HepG2 (cell line): ENCODE results near the gene GLOD4. TPM values are rescaled to one million over a fixed set of nuclear protein-coding genes. Genes with fewer than 3 reads are reported as not detected.
A peak's percentile ranks its signal among the peaks of the same experiment; 100 is the strongest.

Experiments
- ATAC-seq: fragments of 200-7000 bp; cut with Tn5 transposase; 3 replicates; pipeline ENCODE4 v1.9.1; 2020; ENCODE audit warnings: mild to moderate bottlenecking, moderate library complexity
- BruUV-seq: library from RNA; stranded (reverse); fragments of 400-500 nt; replicated peaks from 2 replicates; lab custom pipeline; 2021; lab: Mats Ljungman, UMichigan
- CTCF ChIA-PET: fragments of 300-600 bp; formaldehyde crosslinking; extraction: SDS; loops from one replicate; lab custom pipeline; 2021; ENCODE audit warnings: low total read pairs, inconsistent platforms, low intra/inter-chr PET ratio; lab: Yijun Ruan, JAX
- POLR2A ChIA-PET: fragments of 350-600 bp; sonication (Branson Sonifier 250); formaldehyde crosslinking; loops from one replicate; lab custom pipeline; 2020; ENCODE audit warnings: antibody characterized with exemption, inconsistent platforms; lab: Yijun Ruan, JAX
- DNase-seq: peaks from one replicate; pipeline ENCODE4 v3.0.0-alpha.2; 2015; ENCODE audit warnings: low spot score
- FAIRE-seq: peaks from 3 replicates; lab custom pipeline; 2011; peaks lifted over from hg19 to GRCh38; lab: Jason Lieb, UNC
- H2AFZ ChIP-seq: one replicate; pipeline ENCODE4 v1.6.1; 2011; ENCODE audit warnings: low read length, inconsistent platforms
- H3K27ac ChIP-seq: fragments of 300-600 bp; 3 replicates; pipeline ENCODE4 v1.8.0; 2011; ENCODE audit warnings: mixed run types, mild to moderate bottlenecking, mixed read lengths, low read length, inconsistent platforms; ENCODE audit not compliant: insufficient read depth; ENCODE audit errors: extremely low read length
- H3K27me3 ChIP-seq, 2 experiments: fragments of 200-600 bp in 1 of 2; 2 replicates in 1 of 2; 3 replicates in 1 of 2; pipeline versions ENCODE4 v1.6.0 to v1.8.0; 2011; ENCODE audit warnings: low read length in 2 of 2, mild to moderate bottlenecking in 2 of 2, moderate library complexity in 2 of 2, inconsistent platforms in 1 of 2; ENCODE audit not compliant: insufficient read depth in 2 of 2, control insufficient read depth in 1 of 2
- H3K36me3 ChIP-seq, 2 experiments: fragments of 200-600 bp in 1 of 2; replicated peaks in 1 of 2; 2 replicates in 1 of 2; 3 replicates in 1 of 2; pipeline versions ENCODE4 v1.5.1 to v1.8.0; 2011; ENCODE audit warnings: low read length in 2 of 2, inconsistent platforms in 1 of 2; ENCODE audit not compliant: insufficient read depth in 2 of 2, control insufficient read depth in 1 of 2
- H3K4me1 ChIP-seq: 2 replicates; pipeline ENCODE4 v1.5.1; 2012; ENCODE audit warnings: low read length, inconsistent platforms; ENCODE audit not compliant: insufficient read depth
- H3K4me2 ChIP-seq: 2 replicates; pipeline ENCODE4 v1.6.0; 2011; ENCODE audit warnings: low read depth, low read length, inconsistent platforms
- H3K4me3 ChIP-seq, 3 experiments: fragments of 200-600 bp in 1 of 3; sonication (generic), shearing (Covaris generic) in 1 of 3; replicated peaks in 1 of 3; 2 replicates each; pipeline ENCODE4 v1.5.1; 2011 to 2016; ENCODE audit warnings: low read length in 3 of 3, inconsistent platforms in 2 of 3, low read depth in 2 of 3, mild to moderate bottlenecking in 2 of 3, control low read depth in 1 of 3, mixed read lengths in 1 of 3; ENCODE audit not compliant: insufficient read depth in 1 of 3
- H3K79me2 ChIP-seq: one replicate; pipeline ENCODE4 v1.6.1; 2011; ENCODE audit warnings: low read length, inconsistent platforms; ENCODE audit not compliant: insufficient read depth
- H3K9ac ChIP-seq: 2 replicates; pipeline ENCODE4 v1.6.0; 2011; ENCODE audit warnings: mild to moderate bottlenecking, low read depth, low read length, inconsistent platforms; ENCODE audit not compliant: insufficient read depth
- H3K9me3 ChIP-seq: 2 replicates; pipeline ENCODE4 v1.5.1; 2012; ENCODE audit warnings: mild to moderate bottlenecking, low read length
- H4K20me1 ChIP-seq: 2 replicates; pipeline ENCODE4 v1.6.0; 2011; ENCODE audit warnings: inconsistent platforms, mild to moderate bottlenecking, low read length, moderate library complexity; ENCODE audit not compliant: insufficient read depth
- GZF1 ChIP-seq: sonication (generic); formaldehyde crosslinking; IDR thresholded peaks from 2 replicates; pipeline ENCODE4 v1.5.1; 2020; ENCODE audit warnings: mild to moderate bottlenecking, missing genetic modification reagents
- HOXA9 ChIP-seq: sonication (generic); formaldehyde crosslinking; IDR thresholded peaks from 2 replicates; pipeline ENCODE4 v1.8.1; 2022; ENCODE audit warnings: missing genetic modification reagents, mild to moderate bottlenecking, moderate library complexity, borderline replicate concordance
- THAP7 ChIP-seq: sonication (generic); formaldehyde crosslinking; IDR thresholded peaks from 2 replicates; pipeline ENCODE4 v1.8.1; 2023; ENCODE audit warnings: mild to moderate bottlenecking, missing genetic modification reagents
- ZNF362 ChIP-seq: sonication (generic); formaldehyde crosslinking; IDR thresholded peaks from 2 replicates; pipeline ENCODE4 v1.4.0; 2020; ENCODE audit warnings: missing genetic modification reagents, mild to moderate bottlenecking, borderline replicate concordance
- ZNF770 ChIP-seq: sonication (generic); formaldehyde crosslinking; IDR thresholded peaks from 2 replicates; pipeline ENCODE4 v1.5.0; 2020; ENCODE audit warnings: mild to moderate bottlenecking, missing genetic modification reagents
- WGBS: methylation state at CpG from one replicate; pipeline ENCODE4 v1.1.6; 2017; ENCODE audit warnings: low lambda C conversion rate; 5-methylcytosine and 5-hydroxymethylcytosine counted together
- in situ Hi-C: cut with HindIII; loops from 2 replicates; pipeline ENCODE4 v1.10.0; 2017; ENCODE audit warnings: low pct_unique_long_range_greater_than_20kb; ENCODE audit not compliant: extremely low pct_ligation_motif_present
- intact Hi-C: fragments of 100-400 bp; cut with micrococcal nuclease; formaldehyde crosslinking; loops from one replicate; pipeline ENCODE4 v1.10.0; 2022; ENCODE audit not compliant: unreplicated experiment
- polyA plus RNA-seq, 8 experiments: library from polyadenylated mRNA; depleted of rRNA in 3 of 8; stranded (reverse) in 7 of 8; unstranded in 1 of 8; fragments of >200 nt; fragmentation: Illumina TruSeq in 4 of 8; extraction: Trizol in 4 of 8; gene quantifications; 2 replicates each; pipeline versions ENCODE4 v1.2.1 to v1.2.3, GENCODE V29; 2011 to 2016; ENCODE audit warnings: low read depth in 4 of 8, missing spikeins in 1 of 8, mixed read lengths in 1 of 8; ENCODE audit not compliant: insufficient read depth in 1 of 8
- total RNA-seq, 5 experiments: library from RNA; depleted of rRNA; stranded (reverse); fragments of >200 nt; fragmentation: Illumina TruSeq; extraction: Trizol; gene quantifications; 2 replicates each; pipeline ENCODE4 v1.2.3, GENCODE V29; 2016; ENCODE audit warnings: low read depth in 1 of 5

The GLOD4 gene
- total and polyA plus RNA-seq, 2 of the 13 experiments (the other 11 are each of a cell fraction or from before 2014, with no cell fraction given) = 53.7 to 87.8 TPM

GRCh38 chr17:725746-726145 is 56.3 kb downstream of the GLOD4 start:
- H3K9ac ChIP-seq = peak overlapping the region; percentile 29
- H3K4me3 ChIP-seq = peak overlapping the region; percentile 21 to 60 (median 35); a peak in 5 of 6 replicates
- H3K27me3 ChIP-seq = no peaks in the 10 kb centered on the region
- WGBS = 8% methylated on average over 10 of the region's 12 CpGs
- no peak overlapping the region for H3K27ac ChIP-seq
- H3K9me3 ChIP-seq = no peaks in the 10 kb centered on the region
- H3K36me3 ChIP-seq = no peaks in the 10 kb centered on the region
- FAIRE-seq = no peak
- CTCF ChIA-PET = no interaction called here
- H4K20me1 ChIP-seq = no peaks in the 10 kb centered on the region
- in situ Hi-C loops = no loop called here
- H3K4me2 ChIP-seq = peak overlapping the region; percentile 96
- TF ChIP-seq ZNF362 (CRISPR knock-in tag) = peak; percentile 71
- peak; percentile 70; the same call in 1 of the 2 replicates for TF ChIP-seq ZNF770 (CRISPR knock-in tag)
- TF ChIP-seq HOXA9 = no peak
- TF ChIP-seq GZF1 (CRISPR knock-in tag) = no peak
- 0 out of 2 replicates have a peak, but pooled peaks have one; percentile 21 for TF ChIP-seq THAP7 (CRISPR knock-in tag)
- TF ChIP-seq, all 625 proteins: peak for 3
- no TSS peak for BruUV-seq
- intact Hi-C loops = no loop called here
- H3K4me1 ChIP-seq = peaks cover 50% of the 10 kb centered on the region
- DNase-seq (no peak), ATAC-seq (peak; percentile 56)
- H3K79me2 ChIP-seq = no peaks in the 10 kb centered on the region
- POLR2A ChIA-PET = interaction anchor here (1.7 kb wide), 1 partner anchor 10 kb away, joined by 6 read pairs; no protein-coding TSS in a partner anchor
- H2AFZ ChIP-seq = no peak overlapping the region
